Activated CD8-positive, alpha-beta memory T cell treated with anti-CD3 and anti-CD28 coated beads for 36 hours (primary cell): ENCODE results near the gene BCL2. TPM values are rescaled to one million over a fixed set of nuclear protein-coding genes. Genes with fewer than 3 reads are reported as not detected.

Source experiments
- CTCF ChIA-PET: fragments of 350-600 bp; sonication (Branson Sonifier 250); formaldehyde crosslinking; loops from one replicate; lab custom pipeline; 2021; ENCODE audit warnings: antibody characterized with exemption; lab: Charles Lee
- POLR2A ChIA-PET: fragments of 350-600 bp; sonication (Branson Sonifier 250); formaldehyde crosslinking; loops from one replicate; lab custom pipeline; 2021; ENCODE audit warnings: antibody characterized with exemption; lab: Charles Lee
- total RNA-seq, 2 experiments: library from RNA; stranded (reverse); gene quantifications; one replicate each; pipeline ENCODE4 v1.2.3, GENCODE V29; 2021

The BCL2 gene
- total RNA-seq, 2 experiments from 2014 or later, result 74.9 to 75.7 TPM

- ChIA-PET CTCF (no interaction called here), POLR2A (no interaction called here)
These were observed 227.8 kb downstream of the BCL2 start for GRCh38 chr18:63091671-63092364.

- ChIA-PET POLR2A (no interaction called here), CTCF (no interaction called here)
These were observed 229.2 kb downstream of the BCL2 start for GRCh38 chr18:63090334-63090733.

- ChIA-PET POLR2A (no interaction called here), CTCF (interaction anchor here (1.1 kb wide), 1 partner anchor 233 kb away, joined by 3 read pairs; no protein-coding TSS in a partner anchor)
These were observed 230.5 kb downstream of the BCL2 start for GRCh38 chr18:63089041-63089440.

GRCh38 chr18:63088262-63088661, 231.3 kb downstream of the BCL2 start:
- POLR2A ChIA-PET, result no interaction called here
- CTCF ChIA-PET, result interaction anchor here (1.1 kb wide), 1 partner anchor 234 kb away, joined by 3 read pairs; no protein-coding TSS in a partner anchor

- CTCF ChIA-PET, result no interaction called here
- POLR2A ChIA-PET, result no interaction called here
These were observed 231.9 kb downstream of the BCL2 start for GRCh38 chr18:63087421-63088230.

GRCh38 chr18:63085611-63086010, 234.0 kb downstream of the BCL2 start:
- ChIA-PET CTCF (interaction anchor here (1.0 kb wide), 1 partner anchor 69 kb away, joined by 4 read pairs; no protein-coding TSS in a partner anchor), POLR2A (interaction anchor here (0.5 kb wide), 1 partner anchor 25 kb away, joined by 5 read pairs; no protein-coding TSS in a partner anchor)

- POLR2A ChIA-PET, result no interaction called here
- CTCF ChIA-PET, result no interaction called here
These were observed 235.3 kb downstream of the BCL2 start for GRCh38 chr18:63084219-63084618.

- POLR2A ChIA-PET, result no interaction called here
- CTCF ChIA-PET, result no interaction called here
These were observed 236.0 kb downstream of the BCL2 start for GRCh38 chr18:63083555-63083954.

GRCh38 chr18:63083020-63083531, 236.5 kb downstream of the BCL2 start:
- ChIA-PET CTCF (no interaction called here), POLR2A (no interaction called here)

GRCh38 chr18:63082366-63083019, 237.1 kb downstream of the BCL2 start:
- ChIA-PET POLR2A (no interaction called here), CTCF (no interaction called here)

GRCh38 chr18:63079114-63079513, 240.5 kb downstream of the BCL2 start:
- CTCF ChIA-PET, result no interaction called here
- POLR2A ChIA-PET, result no interaction called here

- ChIA-PET POLR2A (no interaction called here), CTCF (no interaction called here)
These were observed 241.1 kb downstream of the BCL2 start for GRCh38 chr18:63078471-63078870.

GRCh38 chr18:63074981-63075404, 244.6 kb downstream of the BCL2 start:
- ChIA-PET POLR2A (no interaction called here), CTCF (no interaction called here)

- CTCF ChIA-PET, result interaction anchor here (0.5 kb wide), 1 partner anchor 107 kb away, joined by 3 read pairs; no protein-coding TSS in a partner anchor
- POLR2A ChIA-PET, result no interaction called here
These were observed 246.1 kb downstream of the BCL2 start for GRCh38 chr18:63073481-63073880.

Other genes with a start within 250 kb of the BCL2 start
- 10 to 100 TPM; 63.5 to 66.7 TPM for gene KDSR, start 47.4 kb upstream of the BCL2 start, total RNA-seq
- gene VPS4B, start 102.7 kb upstream of the BCL2 start, total RNA-seq, result 10 to 100 TPM; 51.1 to 53.9 TPM
- gene SERPINB5, start 157.2 kb upstream of the BCL2 start, total RNA-seq, result not detected
- gene SERPINB12, start 222.6 kb upstream of the BCL2 start, total RNA-seq, result not detected